GM21381 (cell line): ENCODE results near the gene DNAJA2.
"Not testable (repeated sequence)": the region's sequence is repeated elsewhere in the genome, so short reads cannot be mapped to it uniquely, and the experiment has no call there.

Source experiments
- ATAC-seq: cut with Tn5 transposase; IDR thresholded peaks from one replicate; pipeline ENCODE4 v1.9.1; 2021; ENCODE audit warnings: mild to moderate bottlenecking, moderate library complexity; ENCODE audit not compliant: unreplicated experiment

DNAJA2 gene

DNA sequence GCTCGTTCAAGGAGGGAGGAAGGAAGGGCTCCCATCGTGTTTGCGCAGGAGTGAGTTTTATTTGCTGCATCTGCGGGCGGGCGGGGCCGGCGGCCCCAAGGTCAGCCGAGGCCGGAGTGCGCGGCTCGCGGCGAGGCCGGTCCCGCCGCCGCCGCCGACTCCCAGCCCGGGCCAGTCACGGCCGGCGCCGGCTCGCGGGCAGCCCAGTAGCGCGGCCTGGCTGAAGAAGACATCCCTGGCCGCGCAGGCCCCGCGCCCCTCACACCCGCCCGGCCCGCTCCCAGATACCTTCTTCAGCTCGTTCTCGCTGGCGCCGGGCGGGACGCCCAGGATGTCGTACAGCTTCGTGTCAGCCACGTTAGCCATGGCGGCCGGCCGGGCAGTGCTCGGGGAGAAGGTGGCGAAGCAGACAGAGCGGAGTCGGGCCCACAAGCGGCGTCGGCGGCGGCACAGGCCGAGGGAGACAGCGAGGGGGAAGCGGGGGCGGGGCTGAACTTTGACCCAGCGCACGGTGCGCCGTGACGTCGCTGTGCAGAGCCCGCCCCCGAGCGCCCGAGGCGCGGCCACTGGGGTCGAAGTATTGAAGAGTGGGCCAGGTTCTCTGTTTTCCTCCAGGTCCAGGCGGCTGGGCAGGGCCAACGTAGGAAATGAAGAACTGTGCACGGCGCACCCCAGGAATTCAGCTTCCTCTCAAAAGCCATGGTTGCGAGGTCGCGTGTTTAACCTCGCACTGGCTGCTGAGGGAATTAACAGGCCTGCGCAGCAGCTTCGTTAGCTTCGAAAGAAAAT is at the start of gene DNAJA2:
DNAJA2 (minus strand) TSS at position 468 of the 789 bp plus-strand sequence; CDS start at position 366, 102 bp downstream.
- ATAC-seq: peak; percentile 85

DNA sequence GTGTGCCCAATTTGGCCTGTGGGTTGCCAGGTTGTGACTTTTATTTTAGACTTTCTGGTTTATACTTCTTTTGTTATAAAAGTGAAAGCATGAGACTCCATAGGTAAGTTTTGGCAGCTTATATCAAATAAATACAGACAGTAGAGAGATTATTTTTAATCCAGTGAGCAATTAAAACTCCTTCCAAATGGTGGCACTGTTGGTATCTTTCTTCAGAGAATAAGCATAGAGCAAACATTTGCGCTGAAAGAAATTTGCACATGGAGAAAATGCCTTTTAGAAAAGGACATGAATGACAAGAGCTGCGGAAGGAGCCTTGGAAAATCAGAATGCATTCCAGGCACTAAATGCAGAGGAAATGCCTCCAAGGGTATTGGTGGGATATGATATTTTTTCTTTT is 46.1 kb upstream of the DNAJA2 start:
- ATAC-seq: no peak

- peak; percentile 99 for ATAC-seq
These were observed 44.9 kb upstream of the DNAJA2 start for GRCh38 chr16:47018223-47018891.

DNA sequence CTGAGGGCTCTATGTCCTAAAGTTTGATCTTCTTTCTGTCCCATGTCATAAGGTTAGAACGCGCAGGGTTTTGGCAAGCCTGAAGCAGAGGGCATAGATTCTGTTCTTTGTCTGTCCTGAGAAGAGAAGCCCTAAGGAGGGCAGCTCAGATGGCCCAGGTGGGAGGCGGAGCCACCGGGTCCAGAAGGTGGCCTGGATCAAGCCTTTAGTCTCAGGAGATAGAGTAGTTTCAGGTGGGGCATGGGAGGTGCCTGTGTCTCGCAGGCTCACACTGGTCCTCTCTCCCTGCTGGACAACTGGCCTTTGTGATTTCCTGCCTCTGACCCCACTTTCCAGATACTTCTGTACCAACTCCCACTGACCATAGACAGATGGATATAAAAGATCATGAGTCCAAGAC is 44.2 kb upstream of the DNAJA2 start:
- no peak for ATAC-seq

- peak; percentile 54 for ATAC-seq
These were observed 43.2 kb upstream of the DNAJA2 start for GRCh38 chr16:47016700-47017133.

DNA sequence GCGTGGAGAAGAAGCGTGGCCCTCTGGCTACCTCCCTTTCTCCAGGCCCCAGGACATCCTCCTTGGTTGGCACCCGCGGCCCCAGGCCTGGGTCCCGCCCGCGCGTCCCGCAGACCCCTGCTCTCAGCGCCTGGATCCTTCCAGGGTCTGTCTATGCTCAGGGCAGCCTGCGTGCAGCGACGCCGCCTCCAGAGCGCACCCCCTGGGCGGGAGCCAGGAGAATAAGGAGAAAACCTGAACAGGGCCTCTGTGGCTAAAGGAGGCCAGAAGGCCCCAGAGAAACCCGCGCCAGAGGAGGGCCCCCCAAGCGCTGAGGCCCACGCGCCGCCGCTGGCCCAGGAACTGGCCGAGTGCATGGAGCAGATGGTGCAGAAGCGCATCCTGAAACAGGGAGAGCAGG is 40.4 kb upstream of the DNAJA2 start:
- no peak for ATAC-seq

DNA sequence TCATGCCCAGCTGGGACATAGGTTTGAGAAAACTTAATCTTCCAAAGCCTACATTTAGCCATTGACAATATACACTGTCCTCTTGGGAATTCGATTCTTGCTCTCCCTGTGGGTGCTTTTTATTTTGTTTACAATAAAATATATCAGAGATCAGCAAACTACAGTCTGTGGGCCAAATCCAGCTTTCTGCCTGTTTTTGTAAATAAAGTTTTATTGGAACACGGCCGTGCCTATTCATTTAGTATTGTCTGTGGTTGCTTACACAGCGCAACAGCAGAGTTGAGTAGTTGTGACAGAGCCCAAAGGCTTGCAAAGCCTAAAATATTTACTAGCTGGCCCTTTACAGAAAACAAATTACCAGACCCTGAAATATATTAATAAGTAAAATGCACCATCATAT is 39.7 kb upstream of the DNAJA2 start:
- no peak for ATAC-seq

DNA sequence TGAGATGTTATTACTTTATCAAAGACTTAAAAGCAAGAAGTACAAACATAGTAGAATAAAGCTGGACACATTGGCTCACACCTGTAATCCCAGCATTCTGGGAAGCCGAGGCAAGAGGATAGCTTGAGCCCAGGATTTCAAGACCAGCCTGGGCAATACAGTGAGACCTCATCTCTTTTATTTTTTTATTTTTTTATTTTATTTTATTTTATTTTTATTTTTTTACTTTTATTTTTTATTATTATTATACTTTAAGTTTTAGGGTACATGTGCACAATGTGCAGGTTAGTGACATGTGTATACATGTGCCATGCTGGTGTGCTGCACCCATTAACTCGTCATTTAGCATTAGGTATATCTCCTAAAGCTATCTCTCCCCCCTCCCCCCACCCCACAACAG is 37.3 kb upstream of the DNAJA2 start:
- not testable (repeated sequence) for ATAC-seq

DNA sequence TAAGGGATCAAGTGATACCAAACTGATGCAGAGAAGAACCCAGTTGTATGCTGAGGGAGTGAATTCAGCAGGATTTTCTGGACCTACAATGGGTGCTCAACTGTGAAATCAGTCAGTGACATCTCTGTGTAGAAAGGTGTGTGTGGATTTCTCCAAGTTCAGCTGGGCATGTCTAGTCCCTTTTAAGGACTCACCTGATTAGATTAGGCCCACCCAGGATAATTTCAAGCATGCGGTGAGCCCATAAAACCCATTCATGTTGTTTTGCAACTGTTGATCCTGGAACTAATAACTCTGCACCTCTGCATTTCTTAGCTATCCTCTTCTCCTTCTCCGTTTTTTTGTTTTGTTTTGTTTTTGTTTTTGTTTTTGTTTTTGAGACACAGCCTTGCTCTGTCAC is 35.1 kb upstream of the DNAJA2 start:
- ATAC-seq: no peak

- no peak for ATAC-seq
These were observed 34.7 kb upstream of the DNAJA2 start for GRCh38 chr16:47008174-47008573.

GRCh38 chr16:47004652-47005051 is 31.2 kb upstream of the DNAJA2 start:
- no peak for ATAC-seq

GRCh38 chr16:47000066-47000465 is 26.6 kb upstream of the DNAJA2 start:
- not testable (repeated sequence) for ATAC-seq

- no peak for ATAC-seq
These were observed 24.4 kb upstream of the DNAJA2 start for GRCh38 chr16:46997844-46998243.

GRCh38 chr16:46996952-46997458 is 23.5 kb upstream of the DNAJA2 start:
- no peak for ATAC-seq

- ATAC-seq: no peak
These were observed 22.9 kb upstream of the DNAJA2 start for GRCh38 chr16:46996391-46996790.

GRCh38 chr16:46991729-46992704 is 18.5 kb upstream of the DNAJA2 start:
- no peak for ATAC-seq

DNA sequence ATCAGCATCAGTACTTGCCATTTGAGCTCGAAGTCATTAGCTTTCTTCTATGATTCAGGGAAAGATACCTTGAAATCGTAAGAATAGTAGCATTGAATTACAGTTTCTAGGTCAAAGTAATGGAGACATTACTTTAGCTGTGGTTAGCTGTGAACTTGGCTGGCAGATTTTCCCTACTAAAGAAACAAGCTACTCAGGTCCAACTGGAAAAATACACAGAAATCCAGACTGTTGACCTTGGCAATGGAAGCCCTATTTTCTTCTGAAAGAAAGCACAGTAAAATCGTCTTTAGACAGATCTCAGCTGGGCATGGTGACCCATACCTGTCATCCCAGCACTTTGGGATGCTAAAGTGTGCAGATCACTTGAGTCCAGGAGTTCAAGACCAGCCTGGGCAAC is 13.4 kb upstream of the DNAJA2 start:
- no peak for ATAC-seq

- no peak for ATAC-seq
These were observed 13.0 kb upstream of the DNAJA2 start for GRCh38 chr16:46986438-46986837.

GRCh38 chr16:46982335-46982734 is 8.9 kb upstream of the DNAJA2 start:
- no peak for ATAC-seq

DNA sequence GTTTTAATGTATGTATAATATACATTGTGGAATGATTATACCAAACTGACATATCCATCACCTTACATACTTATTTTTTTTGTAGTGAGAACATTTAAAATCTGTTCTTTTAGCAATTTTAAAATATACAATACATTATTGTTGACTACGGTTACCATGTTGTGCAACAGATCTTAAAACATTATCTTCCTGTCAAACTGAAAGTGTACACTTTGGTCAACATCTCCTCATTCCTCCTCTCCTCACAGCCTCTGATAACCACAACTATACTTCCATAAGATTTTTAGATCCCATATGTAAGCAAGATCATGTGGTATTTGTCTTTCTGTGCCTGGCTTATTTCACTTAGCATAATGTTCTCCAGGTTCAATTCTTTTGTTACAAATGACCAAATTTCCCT is 7.5 kb upstream of the DNAJA2 start:
- ATAC-seq: no peak

GRCh38 chr16:46976550-46976949 is 3.1 kb upstream of the DNAJA2 start:
- no peak for ATAC-seq
